ENCODE data around the gene TTLL12. TPM values are rescaled to one million over a fixed set of nuclear protein-coding genes. Genes with fewer than 3 reads are reported as not detected.

The TTLL12 gene
- total RNA-seq, 1 donor from 2014 or later = 21.4 TPM

GRCh38 chr22:43207849-43208702 lies 21.1 kb upstream of the TTLL12 start:
- no peak overlapping the region for H3K9ac ChIP-seq (ENCODE audit: low read length)
- no peaks in the 10 kb centered on the region for H3K27me3 ChIP-seq (ENCODE audit: insufficient read depth, low read length)
- no peaks in the 10 kb centered on the region for H3K79me2 ChIP-seq (ENCODE audit: insufficient read depth, low read length)
- Mint-ChIP-seq H3K36me3 (ENCODE audit: low read depth, unreplicated experiment) (no peaks in the 10 kb centered on the region), H3K9me3 (ENCODE audit: unreplicated experiment) (peaks cover 1% of the 10 kb centered on the region), H3K4me3 (ENCODE audit: unreplicated experiment) (no peak overlapping the region), H3K27me3 (ENCODE audit: low read depth, unreplicated experiment) (peaks cover 20% of the 10 kb centered on the region), H3K4me1 (ENCODE audit: low read depth, unreplicated experiment) (no peaks in the 10 kb centered on the region), H3K27ac (ENCODE audit: unreplicated experiment) (no peak overlapping the region)
- H3K27ac ChIP-seq (ENCODE audit: low read depth, low read length) = no peak overlapping the region
- H2AFZ ChIP-seq (ENCODE audit: low read depth, low read length) = no peak overlapping the region
- DNase-seq (ENCODE audit: low read depth) = no peak
- H3K4me2 ChIP-seq (ENCODE audit: low read length) = no peak overlapping the region
- H3K4me1 ChIP-seq (ENCODE audit: insufficient read depth, low read length) = no peaks in the 10 kb centered on the region
- FAIRE-seq = no peak
- TF ChIP-seq, protein P1, sequence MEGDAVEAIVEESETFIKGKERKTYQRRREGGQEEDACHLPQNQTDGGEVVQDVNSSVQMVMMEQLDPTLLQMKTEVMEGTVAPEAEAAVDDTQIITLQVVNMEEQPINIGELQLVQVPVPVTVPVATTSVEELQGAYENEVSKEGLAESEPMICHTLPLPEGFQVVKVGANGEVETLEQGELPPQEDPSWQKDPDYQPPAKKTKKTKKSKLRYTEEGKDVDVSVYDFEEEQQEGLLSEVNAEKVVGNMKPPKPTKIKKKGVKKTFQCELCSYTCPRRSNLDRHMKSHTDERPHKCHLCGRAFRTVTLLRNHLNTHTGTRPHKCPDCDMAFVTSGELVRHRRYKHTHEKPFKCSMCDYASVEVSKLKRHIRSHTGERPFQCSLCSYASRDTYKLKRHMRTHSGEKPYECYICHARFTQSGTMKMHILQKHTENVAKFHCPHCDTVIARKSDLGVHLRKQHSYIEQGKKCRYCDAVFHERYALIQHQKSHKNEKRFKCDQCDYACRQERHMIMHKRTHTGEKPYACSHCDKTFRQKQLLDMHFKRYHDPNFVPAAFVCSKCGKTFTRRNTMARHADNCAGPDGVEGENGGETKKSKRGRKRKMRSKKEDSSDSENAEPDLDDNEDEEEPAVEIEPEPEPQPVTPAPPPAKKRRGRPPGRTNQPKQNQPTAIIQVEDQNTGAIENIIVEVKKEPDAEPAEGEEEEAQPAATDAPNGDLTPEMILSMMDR (IDR thresholded peaks at IDR 0.05; ENCODE audit: insufficient read depth, low read depth, low read length) = no peak
- TF ChIP-seq EZH2 (IDR thresholded peaks at IDR 0.05; ENCODE audit: insufficient read depth, low read length) = no peak
- H3K4me3 ChIP-seq (ENCODE audit: insufficient read depth, low read depth, low read length) = no peak overlapping the region
- H3K36me3 ChIP-seq (ENCODE audit: insufficient read depth, low read length) = no peaks in the 10 kb centered on the region
- no peaks in the 10 kb centered on the region for H3K9me3 ChIP-seq (ENCODE audit: insufficient read depth, low read depth, low read length)
- H4K20me1 ChIP-seq (ENCODE audit: insufficient read depth, low read length) = no peaks in the 10 kb centered on the region

GRCh38 chr22:43207386-43207785 lies 20.5 kb upstream of the TTLL12 start:
- Histone ChIP-seq H3K27me3 (ENCODE audit: insufficient read depth, low read length) (no peaks in the 10 kb centered on the region), H3K79me2 (ENCODE audit: insufficient read depth, low read length) (no peaks in the 10 kb centered on the region), H3K9ac (ENCODE audit: low read length) (no peak overlapping the region), H4K20me1 (ENCODE audit: insufficient read depth, low read length) (no peaks in the 10 kb centered on the region), H3K27ac (ENCODE audit: low read depth, low read length) (no peak overlapping the region), H3K4me1 (ENCODE audit: insufficient read depth, low read length) (no peaks in the 10 kb centered on the region), H3K36me3 (ENCODE audit: insufficient read depth, low read length) (no peaks in the 10 kb centered on the region), H3K4me2 (ENCODE audit: low read length) (no peak overlapping the region), H3K9me3 (ENCODE audit: insufficient read depth, low read depth, low read length) (no peaks in the 10 kb centered on the region), H3K4me3 (ENCODE audit: insufficient read depth, low read depth, low read length) (no peak overlapping the region), H2AFZ (ENCODE audit: low read depth, low read length) (no peak overlapping the region)
- DNase-seq (ENCODE audit: low read depth) = no peak
- peaks cover 23% of the 10 kb centered on the region for H3K27me3 Mint-ChIP-seq (ENCODE audit: low read depth, unreplicated experiment)
- peaks cover 1% of the 10 kb centered on the region for H3K9me3 Mint-ChIP-seq (ENCODE audit: unreplicated experiment)
- no peak overlapping the region for H3K4me3 Mint-ChIP-seq (ENCODE audit: unreplicated experiment)
- no peak overlapping the region for H3K27ac Mint-ChIP-seq (ENCODE audit: unreplicated experiment)
- FAIRE-seq = no peak
- H3K4me1 Mint-ChIP-seq (ENCODE audit: low read depth, unreplicated experiment) = no peaks in the 10 kb centered on the region
- TF ChIP-seq, protein P1 (IDR thresholded peaks at IDR 0.05; ENCODE audit: insufficient read depth, low read depth, low read length) = no peak
- TF ChIP-seq EZH2 (IDR thresholded peaks at IDR 0.05; ENCODE audit: insufficient read depth, low read length) = no peak
- no peaks in the 10 kb centered on the region for H3K36me3 Mint-ChIP-seq (ENCODE audit: low read depth, unreplicated experiment)

All from astrocyte (in vitro differentiated cells and primary cell).